Mesenchymal stem cell (in vitro differentiated cells and primary cell): ENCODE measurements around the gene PYGB.

ENCODE experiments used
- DNase-seq: peaks from one replicate; pipeline ENCODE4 v3.0.0-alpha.2; 2013
- H2AFZ ChIP-seq: one replicate; pipeline ENCODE4 v1.6.1; 2013; ENCODE audit warnings: low read depth, mild to moderate bottlenecking, control low read depth, inconsistent platforms, low read length, moderate library complexity
- H2AK5ac ChIP-seq: 2 replicates; pipeline ENCODE4 v1.6.1; 2013; ENCODE audit warnings: low read length, moderate library complexity, mild to moderate bottlenecking, inconsistent platforms; ENCODE audit not compliant: severe bottlenecking
- H2BK120ac ChIP-seq: one replicate; pipeline ENCODE4 v1.6.1; 2013; ENCODE audit warnings: low read depth, mild to moderate bottlenecking, inconsistent platforms, low read length, moderate library complexity
- H2BK12ac ChIP-seq, 2 experiments: one replicate each; pipeline ENCODE4 v1.6.1; 2013; ENCODE audit warnings: inconsistent platforms in 2 of 2, low read length in 2 of 2, mild to moderate bottlenecking in 2 of 2, moderate library complexity in 2 of 2, control low read depth in 1 of 2
- H2BK15ac ChIP-seq: one replicate; pipeline ENCODE4 v1.6.1; 2013; ENCODE audit warnings: mild to moderate bottlenecking, low read depth, inconsistent platforms; ENCODE audit not compliant: poor library complexity, severe bottlenecking
- H2BK5ac ChIP-seq: 2 replicates; pipeline ENCODE4 v1.6.1; 2013; ENCODE audit warnings: low read depth, mild to moderate bottlenecking, low read length, control low read depth, inconsistent platforms; ENCODE audit not compliant: poor library complexity, severe bottlenecking
- H3K14ac ChIP-seq, 2 experiments: one replicate each; pipeline ENCODE4 v1.6.1; 2013; ENCODE audit warnings: inconsistent platforms in 2 of 2, low read length in 2 of 2, control low read depth in 1 of 2, mild to moderate bottlenecking in 1 of 2, moderate library complexity in 1 of 2
- H3K18ac ChIP-seq, 2 experiments: one replicate each; pipeline ENCODE4 v1.6.1; 2013; ENCODE audit warnings: inconsistent platforms in 2 of 2, low read length in 2 of 2, control low read depth in 1 of 2, low read depth in 1 of 2, mild to moderate bottlenecking in 1 of 2
- H3K23ac ChIP-seq, 2 experiments: one replicate each; pipeline ENCODE4 v1.6.1; 2013; ENCODE audit warnings: inconsistent platforms in 2 of 2, low read length in 2 of 2, mild to moderate bottlenecking in 2 of 2, moderate library complexity in 2 of 2, control low read depth in 1 of 2
- H3K27ac ChIP-seq: 2 replicates; pipeline ENCODE4 v1.5.1; 2013; ENCODE audit warnings: mild to moderate bottlenecking, moderate library complexity, low read length, control low read depth, inconsistent platforms; ENCODE audit not compliant: poor library complexity, severe bottlenecking
- H3K27me3 ChIP-seq, 2 experiments: 2 replicates each; pipeline versions ENCODE4 v1.6.1 to v1.7.0; 2013; ENCODE audit warnings: low read length in 2 of 2, mild to moderate bottlenecking in 2 of 2, moderate library complexity in 2 of 2, control low read depth in 1 of 2, inconsistent platforms in 1 of 2; ENCODE audit not compliant: control insufficient read depth in 1 of 2, insufficient read depth in 1 of 2
- H3K36me3 ChIP-seq, 2 experiments: 2 replicates each; pipeline versions ENCODE4 v1.6.1 to v1.7.0; 2013; ENCODE audit warnings: low read length in 2 of 2, control low read depth in 1 of 2, inconsistent platforms in 1 of 2, low read depth in 1 of 2, mild to moderate bottlenecking in 1 of 2; ENCODE audit not compliant: insufficient read depth in 2 of 2, control insufficient read depth in 1 of 2
- H3K4ac ChIP-seq, 2 experiments: one replicate each; pipeline ENCODE4 v1.6.1; 2013; ENCODE audit warnings: inconsistent platforms in 2 of 2, low read length in 2 of 2, mild to moderate bottlenecking in 2 of 2, moderate library complexity in 2 of 2, control low read depth in 1 of 2, low read depth in 1 of 2
- H3K4me1 ChIP-seq: 2 replicates; pipeline ENCODE4 v1.6.1; 2013; ENCODE audit warnings: low read depth, low read length, control low read depth; ENCODE audit not compliant: control insufficient read depth, insufficient read depth
- H3K4me2 ChIP-seq: 2 replicates; pipeline ENCODE4 v1.6.1; 2013; ENCODE audit warnings: low read length, mild to moderate bottlenecking, inconsistent platforms; ENCODE audit not compliant: poor library complexity, severe bottlenecking
- H3K4me3 ChIP-seq, 2 experiments: 2 replicates each; pipeline versions ENCODE4 v1.5.1 to v1.7.0; 2013; ENCODE audit warnings: low read length in 2 of 2, mild to moderate bottlenecking in 2 of 2, control low read depth in 1 of 2, low read depth in 1 of 2; ENCODE audit not compliant: insufficient read depth in 1 of 2
- H3K79me1 ChIP-seq: replicated peaks from 2 replicates; pipeline ENCODE4 v1.6.1; 2013; ENCODE audit warnings: mild to moderate bottlenecking, control low read depth, low read length, inconsistent platforms; ENCODE audit not compliant: poor library complexity, severe bottlenecking
- H3K9ac ChIP-seq: 2 replicates; pipeline ENCODE4 v1.7.0; 2013; ENCODE audit warnings: mild to moderate bottlenecking, low read length, moderate library complexity
- H3K9me3 ChIP-seq: 2 replicates; pipeline ENCODE4 v1.7.0; 2013; ENCODE audit warnings: mild to moderate bottlenecking, low read length; ENCODE audit not compliant: control insufficient read depth
- H4K8ac ChIP-seq: one replicate; pipeline ENCODE4 v1.6.1; 2013; ENCODE audit warnings: inconsistent platforms, mild to moderate bottlenecking, low read length, moderate library complexity
- H4K91ac ChIP-seq: one replicate; pipeline ENCODE4 v1.6.1; 2013; ENCODE audit warnings: mild to moderate bottlenecking, low read length, inconsistent platforms
- WGBS: methylation state at CpG from one replicate; pipeline ENCODE4 v1.1.7; 2013; ENCODE audit warnings: mixed read lengths; 5-methylcytosine and 5-hydroxymethylcytosine counted together

Gene PYGB

DNA sequence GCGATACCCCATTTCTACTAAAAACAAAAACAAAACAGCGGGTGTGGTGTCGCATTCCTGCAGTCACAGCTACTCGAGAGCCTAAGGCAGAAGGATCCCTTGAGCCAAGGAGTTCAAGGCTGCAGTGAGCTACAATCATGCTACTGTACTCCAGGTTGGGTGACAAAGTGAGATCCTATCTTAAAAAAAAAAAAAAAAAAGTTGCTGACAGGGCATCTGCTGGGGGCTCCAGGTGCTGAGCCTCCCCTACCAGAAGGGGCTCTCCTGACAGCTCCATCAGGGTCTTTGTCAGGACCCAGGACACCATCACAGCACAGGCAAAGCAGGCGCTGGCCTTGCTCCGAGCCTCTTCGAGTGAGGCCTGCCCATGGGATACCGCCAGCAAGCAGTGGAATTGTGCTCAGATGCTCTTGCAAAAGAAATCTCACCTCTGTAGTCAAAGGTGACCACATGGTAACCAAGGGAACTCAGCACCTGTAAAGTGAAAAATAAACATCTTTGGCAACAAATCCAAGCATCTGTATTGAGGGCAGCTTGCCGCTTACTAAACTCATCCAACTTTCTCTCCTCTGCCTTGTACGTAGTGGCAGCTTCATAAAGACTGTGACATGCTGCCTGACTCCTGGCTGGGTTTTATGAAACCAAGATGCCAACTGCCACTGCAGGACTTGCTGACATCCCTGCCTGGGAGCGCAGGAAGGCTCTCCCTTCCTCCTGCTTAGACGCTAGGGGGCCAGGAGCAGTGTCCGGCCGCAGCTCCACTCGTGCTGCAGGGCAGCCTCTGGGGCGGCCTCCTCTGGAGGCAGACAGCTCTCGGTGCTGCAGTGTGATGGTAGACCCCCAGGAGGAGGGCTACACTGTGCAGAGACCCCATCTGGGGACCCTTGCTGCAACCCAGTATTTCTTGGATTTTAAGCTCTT is 66.9 kb downstream of the PYGB start:
- WGBS, result 95% methylated on average over 16 of the region's 17 CpGs
- peak overlapping the region; percentile 9 for H4K8ac ChIP-seq

DNA sequence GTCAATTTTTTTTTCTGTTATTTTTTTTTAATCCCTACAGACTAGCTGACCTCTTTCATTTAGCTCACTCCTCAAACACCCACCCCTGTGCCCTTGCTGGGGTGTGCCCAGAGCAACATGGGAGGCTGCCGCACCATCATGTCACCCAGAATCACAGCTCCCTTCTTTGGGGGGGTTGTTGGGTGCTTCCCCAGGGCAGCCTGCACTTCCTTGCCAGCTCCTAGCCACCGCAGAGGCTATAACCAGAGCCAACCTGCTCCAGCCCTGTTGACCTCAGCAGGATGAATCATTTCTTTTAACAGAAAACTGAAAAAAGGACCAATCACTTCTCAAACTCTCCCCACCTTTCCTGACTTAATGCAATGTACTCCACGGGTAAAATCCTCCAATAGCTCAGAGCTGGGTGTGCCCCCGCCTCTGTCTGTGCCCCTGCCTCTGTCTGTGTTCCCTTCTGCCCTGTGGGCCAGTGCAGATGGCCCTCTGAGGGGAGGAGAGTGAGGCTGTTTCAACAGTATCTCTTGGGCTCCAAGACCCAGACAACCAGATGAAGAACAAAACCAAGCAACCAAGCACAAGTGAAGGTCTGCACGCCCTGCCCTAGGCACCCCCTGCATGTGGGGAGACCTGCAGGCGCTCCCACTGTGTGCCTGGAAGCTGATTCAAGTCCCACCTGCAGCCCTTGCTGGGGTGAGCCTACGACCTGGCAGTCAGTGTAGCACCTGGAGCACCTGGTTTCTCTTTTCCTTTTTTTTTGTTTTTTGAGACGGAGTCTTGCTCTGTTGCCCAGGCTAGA is 67.7 kb downstream of the PYGB start:
- Histone ChIP-seq H2BK5ac (no peak overlapping the region), H3K14ac (no peak overlapping the region), H2BK15ac (no peak overlapping the region), H2BK120ac (no peak overlapping the region), H3K4me1 (peaks cover 32% of the 10 kb centered on the region), H3K9me3 (no peaks in the 10 kb centered on the region), H3K23ac (peak overlapping the region in 1 of 2 experiments; percentile 34), H3K79me1 (peaks cover 38% of the 10 kb centered on the region), H3K18ac (peak overlapping the region; percentile 28 to 67), H3K4ac (peak overlapping the region; percentile 46 to 55), H3K27me3 (no peaks in the 10 kb centered on the region), H2AK5ac (peak overlapping the region; percentile 88), H3K9ac (peak overlapping the region; percentile 57), H3K36me3 (peaks cover 4 to 40% of the 10 kb centered on the region in 2 experiments), H2AFZ (no peak overlapping the region), H3K27ac (peak overlapping the region; percentile 44), H3K4me3 (no peak overlapping the region), H2BK12ac (peak overlapping the region in 1 of 2 experiments; percentile 80), H4K8ac (no peak overlapping the region), H4K91ac (peak overlapping the region; percentile 35), H3K4me2 (no peak overlapping the region)
- no peak for DNase-seq
- 80% methylated on average over 8 of the region's 8 CpGs for WGBS

More for the DNA sequence above, 66.9 kb downstream of the PYGB start:
- H2BK5ac ChIP-seq, result no peak overlapping the region
- H3K4me3 ChIP-seq, result no peak overlapping the region
- peaks cover 33% of the 10 kb centered on the region for H3K79me1 ChIP-seq
- H3K4me2 ChIP-seq, result no peak overlapping the region
- H2AFZ ChIP-seq, result no peak overlapping the region
- peak overlapping the region; percentile 67 to 68 for H3K18ac ChIP-seq
- H3K9ac ChIP-seq, result no peak overlapping the region
- no peaks in the 10 kb centered on the region for H3K27me3 ChIP-seq
- H2BK15ac ChIP-seq, result no peak overlapping the region
- no peak overlapping the region for H3K27ac ChIP-seq
- peaks cover 0 to 31% of the 10 kb centered on the region in 2 experiments for H3K36me3 ChIP-seq
- no peak overlapping the region for H2BK120ac ChIP-seq
- H3K4ac ChIP-seq, result peak overlapping the region in 1 of 2 experiments; percentile 70
- peaks cover 39% of the 10 kb centered on the region for H3K4me1 ChIP-seq
- H2AK5ac ChIP-seq, result peak overlapping the region; percentile 58
- no peaks in the 10 kb centered on the region for H3K9me3 ChIP-seq
- DNase-seq, result no peak
- H2BK12ac ChIP-seq, result peak overlapping the region; percentile 45 to 71
- H3K23ac ChIP-seq, result no peak overlapping the region
- H4K91ac ChIP-seq, result peak overlapping the region; percentile 61
- peak overlapping the region in 1 of 2 experiments; percentile 15 for H3K14ac ChIP-seq

- Histone ChIP-seq H3K27ac (no peak overlapping the region), H3K36me3 (peaks cover 11 to 46% of the 10 kb centered on the region in 2 experiments), H3K4me1 (peaks cover 25% of the 10 kb centered on the region), H3K23ac (no peak overlapping the region), H2BK5ac (no peak overlapping the region), H3K14ac (no peak overlapping the region), H3K4ac (no peak overlapping the region), H3K9ac (no peak overlapping the region), H2BK15ac (no peak overlapping the region), H3K18ac (no peak overlapping the region), H3K79me1 (peaks cover 46% of the 10 kb centered on the region), H3K27me3 (no peaks in the 10 kb centered on the region), H2AFZ (no peak overlapping the region), H4K8ac (no peak overlapping the region), H2BK120ac (no peak overlapping the region), H3K4me2 (no peak overlapping the region), H3K4me3 (no peak overlapping the region), H2BK12ac (no peak overlapping the region), H2AK5ac (peak overlapping the region; percentile 12), H3K9me3 (no peaks in the 10 kb centered on the region), H4K91ac (peak overlapping the region; percentile 1)
- no peak for DNase-seq
- 99% methylated on average over 11 of the region's 11 CpGs for WGBS
These were observed 68.8 kb downstream of the PYGB start for GRCh38 chr20:25316506-25317190.
